ENCODE measurements around the gene CHST11. TPM values are rescaled to one million over a fixed set of nuclear protein-coding genes. Genes with fewer than 3 reads are reported as not detected.

The CHST11 gene
- total and polyA plus RNA-seq, 9 donors: 4.0 to 39.9 (median 20.1) TPM

DNA sequence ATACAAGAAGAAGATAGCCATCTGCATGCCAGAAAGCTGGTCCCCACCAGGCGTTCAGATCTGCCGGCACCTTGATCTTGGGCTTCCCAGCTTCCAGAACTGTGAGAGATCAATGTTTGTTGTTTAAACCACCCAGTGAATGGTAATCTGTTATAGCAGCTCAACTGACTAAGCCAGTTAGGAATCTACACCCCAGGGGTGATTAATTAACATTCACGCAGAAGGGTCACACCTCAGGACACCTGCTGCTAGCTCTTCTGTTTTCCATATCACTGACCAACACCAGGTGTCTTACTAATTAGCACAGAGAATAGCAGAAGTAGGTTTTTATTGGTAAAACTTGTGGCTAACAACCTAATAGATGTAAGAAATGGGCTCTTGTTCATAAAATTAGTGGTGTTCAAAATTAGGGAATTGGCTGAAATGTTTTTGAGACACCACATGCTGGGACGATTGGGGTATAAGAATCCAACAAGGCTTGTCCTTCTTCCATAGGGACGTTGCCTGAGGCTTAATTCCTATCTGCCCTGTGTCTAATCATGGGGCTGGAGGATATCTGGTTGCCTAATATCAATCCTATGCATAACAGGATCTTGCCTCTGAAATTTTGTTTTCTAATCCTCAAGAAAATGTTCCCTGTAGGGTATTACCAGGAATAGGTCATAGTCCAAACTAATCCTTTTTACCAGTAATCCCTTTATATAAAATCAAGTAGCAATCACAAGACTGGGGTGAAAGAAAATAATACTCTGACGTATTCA is 42.0 kb upstream of the CHST11 start:
- WGBS, 3 donors: 57 to 59% (median 58%) methylated on average over 6 of the region's 6 CpGs
- Histone ChIP-seq H3K9me3 (no peaks in the 10 kb centered on the region), H3K27me3 (no peaks in the 10 kb centered on the region), H3K4me1 (ENCODE audit: insufficient read depth) (no peaks in the 10 kb centered on the region), H3K27ac (no peak overlapping the region), H3K4me3 (no peak overlapping the region), H3K36me3 (no peaks in the 10 kb centered on the region)
- TF ChIP-seq EP300 (IDR thresholded peaks at IDR 0.05) (no peak), POLR2A (IDR thresholded peaks at IDR 0.05) (no peak)
- TF ChIP-seq, protein P1, sequence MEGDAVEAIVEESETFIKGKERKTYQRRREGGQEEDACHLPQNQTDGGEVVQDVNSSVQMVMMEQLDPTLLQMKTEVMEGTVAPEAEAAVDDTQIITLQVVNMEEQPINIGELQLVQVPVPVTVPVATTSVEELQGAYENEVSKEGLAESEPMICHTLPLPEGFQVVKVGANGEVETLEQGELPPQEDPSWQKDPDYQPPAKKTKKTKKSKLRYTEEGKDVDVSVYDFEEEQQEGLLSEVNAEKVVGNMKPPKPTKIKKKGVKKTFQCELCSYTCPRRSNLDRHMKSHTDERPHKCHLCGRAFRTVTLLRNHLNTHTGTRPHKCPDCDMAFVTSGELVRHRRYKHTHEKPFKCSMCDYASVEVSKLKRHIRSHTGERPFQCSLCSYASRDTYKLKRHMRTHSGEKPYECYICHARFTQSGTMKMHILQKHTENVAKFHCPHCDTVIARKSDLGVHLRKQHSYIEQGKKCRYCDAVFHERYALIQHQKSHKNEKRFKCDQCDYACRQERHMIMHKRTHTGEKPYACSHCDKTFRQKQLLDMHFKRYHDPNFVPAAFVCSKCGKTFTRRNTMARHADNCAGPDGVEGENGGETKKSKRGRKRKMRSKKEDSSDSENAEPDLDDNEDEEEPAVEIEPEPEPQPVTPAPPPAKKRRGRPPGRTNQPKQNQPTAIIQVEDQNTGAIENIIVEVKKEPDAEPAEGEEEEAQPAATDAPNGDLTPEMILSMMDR (IDR thresholded peaks at IDR 0.05): no peak
- no peak for DNase-seq
- intact Hi-C loops (cut with DNase I): no loop called here

DNA sequence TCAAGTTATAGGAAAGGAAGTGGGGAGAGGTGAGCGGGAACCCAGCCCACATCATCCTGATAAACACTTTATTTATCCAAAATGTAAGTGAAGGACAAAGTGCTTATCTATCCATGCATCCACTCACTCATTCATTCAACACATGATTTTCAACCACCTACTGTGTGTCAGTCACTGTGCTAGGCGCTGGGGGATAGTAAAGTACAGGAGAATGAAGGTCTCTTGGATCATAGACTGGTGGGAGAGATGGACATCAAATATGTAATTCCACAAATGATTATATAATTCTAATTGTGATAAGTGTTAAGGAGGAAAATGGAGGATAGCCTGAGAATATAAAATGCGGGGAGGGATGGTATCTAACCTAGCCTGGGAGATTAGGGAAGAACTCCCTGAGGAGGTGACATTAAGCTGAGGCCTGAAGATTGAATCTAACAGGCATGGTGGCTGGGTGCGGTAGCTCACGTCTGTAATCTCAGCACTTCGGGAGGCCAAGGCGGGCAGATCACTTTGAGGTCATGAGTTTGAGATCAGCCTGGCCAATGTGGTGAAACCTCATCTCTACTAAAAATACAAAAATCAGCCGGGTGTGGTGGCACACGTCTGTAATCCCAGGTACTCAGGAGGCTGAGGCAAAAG is 41.3 kb upstream of the CHST11 start:
- Histone ChIP-seq H3K27me3 (no peaks in the 10 kb centered on the region), H3K36me3 (no peaks in the 10 kb centered on the region), H3K4me3 (no peak overlapping the region), H3K9me3 (no peaks in the 10 kb centered on the region), H3K27ac (no peak overlapping the region), H3K4me1 (ENCODE audit: insufficient read depth) (no peaks in the 10 kb centered on the region)
- TF ChIP-seq, protein P1 (IDR thresholded peaks at IDR 0.05): no peak
- TF ChIP-seq EP300 (IDR thresholded peaks at IDR 0.05) (no peak), POLR2A (IDR thresholded peaks at IDR 0.05) (no peak)
- WGBS, 3 donors: 91 to 92% (median 91%) methylated on average over 9 of the region's 9 CpGs
- intact Hi-C loops (cut with DNase I): no loop called here
- no peak for DNase-seq

- no peaks in the 10 kb centered on the region for H3K27me3 ChIP-seq
- H3K9me3 ChIP-seq: no peaks in the 10 kb centered on the region
- no peaks in the 10 kb centered on the region for H3K4me1 ChIP-seq (ENCODE audit: insufficient read depth)
- WGBS, 3 donors: 82 to 87% (median 86%) methylated on average over 6 of the region's 6 CpGs
- TF ChIP-seq POLR2A (IDR thresholded peaks at IDR 0.05): no peak
- TF ChIP-seq EP300 (IDR thresholded peaks at IDR 0.05): no peak
- TF ChIP-seq, protein P1 (IDR thresholded peaks at IDR 0.05): no peak
- no peaks in the 10 kb centered on the region for H3K36me3 ChIP-seq
- intact Hi-C loops (cut with DNase I): no loop called here
- no peak overlapping the region for H3K27ac ChIP-seq
- no peak for DNase-seq
- no peak overlapping the region for H3K4me3 ChIP-seq
Measured at GRCh38 chr12:104416136-104416535, 40.6 kb upstream of the CHST11 start.

GRCh38 chr12:104416585-104416984 is 40.2 kb upstream of the CHST11 start:
- no peak for DNase-seq
- Histone ChIP-seq H3K4me1 (ENCODE audit: insufficient read depth) (no peaks in the 10 kb centered on the region), H3K27me3 (no peaks in the 10 kb centered on the region), H3K4me3 (no peak overlapping the region), H3K27ac (no peak overlapping the region), H3K36me3 (no peaks in the 10 kb centered on the region), H3K9me3 (no peaks in the 10 kb centered on the region)
- TF ChIP-seq POLR2A (IDR thresholded peaks at IDR 0.05) (no peak), EP300 (IDR thresholded peaks at IDR 0.05) (no peak)
- TF ChIP-seq, protein P1 (IDR thresholded peaks at IDR 0.05): no peak
- 0 to 37% (median 37%) methylated on average over 1 of the region's 1 CpG for WGBS, 3 donors
- intact Hi-C loops (cut with DNase I): no loop called here

Measured in ovary (tissue), 9 donors.